Osteocyte (in vitro differentiated cells): ENCODE measurements around the gene PRM3. TPM values are rescaled to one million over a fixed set of nuclear protein-coding genes. Genes with fewer than 3 reads are reported as not detected.

ENCODE experiments used
- DNase-seq: peaks from one replicate; pipeline ENCODE4 v3.0.0; 2021; ENCODE audit warnings: mixed read lengths; ENCODE audit not compliant: unreplicated experiment; ENCODE audit errors: extremely low spot score
- H3K27ac Mint-ChIP-seq: one replicate; pipeline ENCODE4 v1.8.0; 2021; ENCODE audit warnings: mild to moderate bottlenecking, mixed read lengths; ENCODE audit not compliant: unreplicated experiment
- H3K27me3 Mint-ChIP-seq: one replicate; pipeline ENCODE4 v1.8.0; 2021; ENCODE audit warnings: mixed read lengths; ENCODE audit not compliant: unreplicated experiment
- H3K36me3 Mint-ChIP-seq: one replicate; pipeline ENCODE4 v1.8.0; 2021; ENCODE audit warnings: mixed read lengths; ENCODE audit not compliant: unreplicated experiment
- H3K4me1 Mint-ChIP-seq: one replicate; pipeline ENCODE4 v1.8.0; 2021; ENCODE audit warnings: mixed read lengths; ENCODE audit not compliant: unreplicated experiment
- H3K4me3 Mint-ChIP-seq: one replicate; pipeline ENCODE4 v1.8.0; 2021; ENCODE audit warnings: mild to moderate bottlenecking, moderate library complexity, mixed read lengths; ENCODE audit not compliant: unreplicated experiment
- H3K9me3 Mint-ChIP-seq: one replicate; pipeline ENCODE4 v1.8.0; 2021; ENCODE audit warnings: mixed read lengths; ENCODE audit not compliant: unreplicated experiment
- total RNA-seq: library from RNA; stranded (reverse); gene quantifications from 2 replicates; pipeline ENCODE4 v1.2.1, GENCODE V29; 2021
- TF ChIP-seq, protein P1 (sequence below): fragments of 200-600 bp; sonication (generic); IDR thresholded peaks from 2 replicates; pipeline ENCODE4 v1.5.0; 2021; ENCODE audit warnings: antibody characterized with exemption, mild to moderate bottlenecking, moderate library complexity

Gene PRM3
- total RNA-seq, 1 donor from 2014 or later: not detected

DNA sequence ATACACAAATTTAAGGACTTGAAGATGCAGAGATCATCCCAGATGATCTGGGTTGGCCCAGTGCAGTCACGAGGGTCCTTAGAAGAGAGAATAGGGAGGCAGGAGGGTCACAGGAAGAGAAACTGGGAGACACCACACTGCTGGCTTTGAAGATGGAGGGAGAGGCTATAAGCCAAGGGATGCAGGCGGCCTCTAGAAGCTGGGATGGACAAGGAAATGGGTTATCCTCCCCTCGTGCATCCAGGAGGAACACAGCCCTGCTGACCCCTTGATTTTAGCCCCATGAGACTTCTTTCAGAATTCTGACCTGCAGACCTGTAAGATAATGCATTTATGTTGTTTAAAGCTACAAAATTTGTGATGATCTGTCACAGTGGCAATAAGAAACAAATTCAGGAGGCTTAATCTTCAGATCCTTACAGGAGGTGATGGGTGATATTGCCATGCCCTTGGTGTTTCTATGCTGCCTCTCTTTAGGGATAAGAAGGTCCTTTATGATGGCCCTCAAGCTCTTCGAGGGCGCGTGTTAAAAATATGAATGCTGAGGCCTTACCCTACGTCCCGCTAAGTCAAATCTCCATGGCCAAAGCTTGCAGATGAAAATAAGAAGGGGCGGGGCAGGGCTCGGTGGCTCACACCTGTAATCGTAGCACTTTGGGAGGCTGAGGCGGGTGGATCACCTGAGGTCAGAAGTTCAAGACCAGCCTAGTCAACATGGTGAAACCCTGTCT, 4.3 kb upstream of the PRM3 start:
- H3K36me3 Mint-ChIP-seq: no peaks in the 10 kb centered on the region
- peaks cover 9% of the 10 kb centered on the region for H3K4me1 Mint-ChIP-seq
- H3K4me3 Mint-ChIP-seq: no peak overlapping the region
- TF ChIP-seq, protein P1, sequence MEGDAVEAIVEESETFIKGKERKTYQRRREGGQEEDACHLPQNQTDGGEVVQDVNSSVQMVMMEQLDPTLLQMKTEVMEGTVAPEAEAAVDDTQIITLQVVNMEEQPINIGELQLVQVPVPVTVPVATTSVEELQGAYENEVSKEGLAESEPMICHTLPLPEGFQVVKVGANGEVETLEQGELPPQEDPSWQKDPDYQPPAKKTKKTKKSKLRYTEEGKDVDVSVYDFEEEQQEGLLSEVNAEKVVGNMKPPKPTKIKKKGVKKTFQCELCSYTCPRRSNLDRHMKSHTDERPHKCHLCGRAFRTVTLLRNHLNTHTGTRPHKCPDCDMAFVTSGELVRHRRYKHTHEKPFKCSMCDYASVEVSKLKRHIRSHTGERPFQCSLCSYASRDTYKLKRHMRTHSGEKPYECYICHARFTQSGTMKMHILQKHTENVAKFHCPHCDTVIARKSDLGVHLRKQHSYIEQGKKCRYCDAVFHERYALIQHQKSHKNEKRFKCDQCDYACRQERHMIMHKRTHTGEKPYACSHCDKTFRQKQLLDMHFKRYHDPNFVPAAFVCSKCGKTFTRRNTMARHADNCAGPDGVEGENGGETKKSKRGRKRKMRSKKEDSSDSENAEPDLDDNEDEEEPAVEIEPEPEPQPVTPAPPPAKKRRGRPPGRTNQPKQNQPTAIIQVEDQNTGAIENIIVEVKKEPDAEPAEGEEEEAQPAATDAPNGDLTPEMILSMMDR: no peak
- peaks cover 13% of the 10 kb centered on the region for H3K27me3 Mint-ChIP-seq
- no peaks in the 10 kb centered on the region for H3K9me3 Mint-ChIP-seq
- H3K27ac Mint-ChIP-seq: no peak overlapping the region
- DNase-seq: no peak

DNA sequence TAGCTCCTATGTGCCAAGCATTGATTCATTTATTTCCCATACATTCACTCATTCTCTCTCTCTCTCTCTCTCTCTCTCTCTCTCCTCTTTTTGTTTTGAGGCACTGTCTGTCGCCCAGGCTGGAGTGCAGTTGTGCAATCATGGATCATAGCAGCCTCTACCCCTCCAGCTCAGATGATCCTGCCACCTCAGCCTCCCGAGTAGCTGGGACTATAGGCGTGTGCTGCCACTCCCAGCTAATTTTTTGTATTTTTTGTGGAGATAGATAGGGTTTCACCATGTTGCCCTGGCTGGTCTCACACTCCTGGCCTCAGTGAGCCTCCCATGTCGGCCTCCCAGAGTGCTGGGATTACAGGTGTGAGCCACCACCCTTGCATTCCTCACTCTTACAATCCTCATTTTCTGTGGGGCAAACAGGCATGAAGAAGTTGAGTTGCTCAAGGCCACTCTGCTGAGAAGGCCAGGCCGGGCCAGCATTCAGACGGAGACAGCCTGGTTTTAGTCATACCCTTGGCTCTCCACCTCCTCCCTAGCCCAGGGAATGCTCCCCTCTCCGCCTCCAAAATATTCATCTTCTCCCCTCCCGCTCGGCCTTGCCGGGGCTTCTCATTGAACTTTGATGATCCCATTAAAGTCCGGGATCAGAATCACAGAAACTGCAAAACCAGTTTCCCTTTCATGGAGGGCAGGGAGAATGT, 3.6 kb upstream of the PRM3 start:
- TF ChIP-seq, protein P1: no peak

DNA sequence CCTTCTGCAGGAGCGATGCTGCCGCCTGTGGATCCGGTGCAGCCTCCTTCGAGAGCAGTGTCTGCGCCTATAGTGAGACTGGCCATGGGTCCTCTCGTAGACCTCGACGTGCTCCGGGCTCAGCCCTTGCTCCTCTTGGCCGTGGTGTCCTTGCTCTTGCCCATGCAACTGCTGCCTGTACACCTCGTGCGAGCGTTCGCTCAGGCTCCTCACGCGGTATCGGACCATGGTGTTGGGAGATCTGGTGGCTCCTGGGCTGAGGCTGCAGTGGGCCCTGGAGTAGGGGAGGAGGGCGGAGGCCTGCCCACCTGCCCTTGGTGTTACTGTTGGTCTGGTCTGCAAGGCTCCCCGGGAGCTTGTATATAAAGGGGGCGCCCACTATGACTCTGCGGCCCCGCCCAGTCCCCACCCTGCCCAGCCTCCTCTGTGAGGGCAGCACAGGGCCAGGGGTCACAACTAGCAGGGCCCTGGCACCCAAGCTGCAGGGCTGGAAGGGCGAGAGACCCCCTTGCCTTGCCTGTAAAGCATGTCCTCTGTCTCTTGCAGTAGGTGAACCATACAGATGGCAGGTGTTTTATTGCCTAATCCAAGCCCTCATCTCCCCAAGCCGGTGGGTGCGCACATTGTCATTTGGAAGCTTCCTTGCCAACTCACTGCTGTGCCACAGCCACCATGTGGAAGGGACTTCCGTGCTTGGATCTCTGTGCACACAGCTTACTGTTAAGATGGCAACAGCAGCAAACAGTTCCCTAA, 2.9 kb upstream of the PRM3 start, which contains the start of gene PRM2:
Gene PRM2 (minus strand): TSS at position 338 of the 753 bp plus-strand sequence. CDS start 110 bp downstream, at position 228.
- Mint-ChIP-seq H3K9me3 (no peaks in the 10 kb centered on the region), H3K36me3 (no peaks in the 10 kb centered on the region), H3K4me1 (peaks cover 9% of the 10 kb centered on the region), H3K27me3 (peaks cover 9% of the 10 kb centered on the region), H3K27ac (no peak within 1 kb of the TSS), H3K4me3 (no peak within 1 kb of the TSS)
- DNase-seq: no peak
- TF ChIP-seq, protein P1: no peak

More for the DNA sequence above, 3.6 kb upstream of the PRM3 start:
- Mint-ChIP-seq H3K9me3 (no peaks in the 10 kb centered on the region), H3K4me3 (no peak overlapping the region), H3K27ac (no peak overlapping the region), H3K27me3 (peaks cover 11% of the 10 kb centered on the region), H3K36me3 (no peaks in the 10 kb centered on the region), H3K4me1 (peaks cover 9% of the 10 kb centered on the region)
- no peak for DNase-seq

DNA sequence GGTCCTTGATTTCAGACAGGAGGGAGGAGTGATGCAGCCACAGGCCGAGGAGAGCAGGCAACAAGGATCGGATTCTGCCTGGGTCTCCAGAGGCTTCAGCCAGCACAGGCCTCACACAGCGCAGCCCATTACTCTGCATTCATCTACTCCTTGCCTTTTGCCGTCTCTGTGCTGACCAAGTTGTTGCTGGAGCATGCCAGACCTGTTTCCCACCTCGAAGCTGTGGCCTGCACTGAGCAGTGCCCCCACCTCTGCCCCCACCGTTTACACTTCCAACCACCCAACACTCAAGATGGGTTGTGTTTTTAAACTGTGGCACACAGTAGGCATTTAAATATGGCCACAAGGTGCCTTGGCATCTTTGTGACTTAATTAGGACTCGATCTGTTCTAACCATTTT, 1.5 kb upstream of the PRM3 start:
- no peaks in the 10 kb centered on the region for H3K36me3 Mint-ChIP-seq
- H3K27me3 Mint-ChIP-seq: peaks cover 8% of the 10 kb centered on the region
- TF ChIP-seq, protein P1: no peak
- H3K9me3 Mint-ChIP-seq: no peaks in the 10 kb centered on the region
- peaks cover 9% of the 10 kb centered on the region for H3K4me1 Mint-ChIP-seq
- no peak for DNase-seq
- H3K27ac Mint-ChIP-seq: no peak overlapping the region
- no peak overlapping the region for H3K4me3 Mint-ChIP-seq
